HG03025 (cell line): Measurements from ENCODE around the gene OR5C1.

ENCODE experiments used
- ATAC-seq: cut with Tn5 transposase; IDR thresholded peaks from one replicate; pipeline ENCODE4 v1.9.1; 2021; ENCODE audit warnings: mild to moderate bottlenecking, moderate library complexity; ENCODE audit not compliant: unreplicated experiment, low FRiP score

Gene OR5C1

GRCh38 chr9:122788831-122789230, at the start of gene OR5C1:
Gene OR5C1 (plus strand): TSS chr9:122788933. CDS start chr9:122788933, 0 bp downstream.
- no peak for ATAC-seq

- no peak for ATAC-seq
Observed at GRCh38 chr9:122742003-122742402, 46.7 kb upstream of the OR5C1 start, which contains the start of gene OR1L6. Gene OR1L6 (plus strand): TSS chr9:122742303. CDS start chr9:122749848, 7,545 bp downstream.

- ATAC-seq = no peak
Observed at GRCh38 chr9:122754825-122755224, 33.9 kb upstream of the OR5C1 start.

GRCh38 chr9:122767817-122768216, 20.9 kb upstream of the OR5C1 start:
- no peak for ATAC-seq

- ATAC-seq = no peak
Observed at GRCh38 chr9:122777052-122777451, 11.7 kb upstream of the OR5C1 start.

- no peak for ATAC-seq
Observed at GRCh38 chr9:122777935-122778627, 10.7 kb upstream of the OR5C1 start.

- no peak for ATAC-seq
Observed at GRCh38 chr9:122779181-122779580, 9.6 kb upstream of the OR5C1 start.

GRCh38 chr9:122780026-122780425, 8.7 kb upstream of the OR5C1 start:
- no peak for ATAC-seq

- no peak for ATAC-seq
Observed at GRCh38 chr9:122781671-122782070, 7.1 kb upstream of the OR5C1 start.

GRCh38 chr9:122785269-122785668, 3.5 kb upstream of the OR5C1 start:
- no peak for ATAC-seq

GRCh38 chr9:122786338-122786737, 2.4 kb upstream of the OR5C1 start:
- ATAC-seq = no peak

- no peak for ATAC-seq
Observed at GRCh38 chr9:122789256-122790046, 718 bp downstream of the OR5C1 start.

GRCh38 chr9:122791872-122792669, 3.3 kb downstream of the OR5C1 start:
- no peak for ATAC-seq

GRCh38 chr9:122797316-122798063, 8.8 kb downstream of the OR5C1 start:
- ATAC-seq = no peak

- ATAC-seq = no peak
Observed at GRCh38 chr9:122800066-122801060, 11.6 kb downstream of the OR5C1 start, which contains the start of gene OR1K1. Gene OR1K1 (plus strand): TSS chr9:122800123. CDS start chr9:122800123, 0 bp downstream.

GRCh38 chr9:122806661-122807060, 17.9 kb downstream of the OR5C1 start:
- ATAC-seq = no peak

- ATAC-seq = no peak
Observed at GRCh38 chr9:122807271-122807900, 18.7 kb downstream of the OR5C1 start.

- no peak for ATAC-seq
Observed at GRCh38 chr9:122808141-122808540, 19.4 kb downstream of the OR5C1 start.
